Prostate gland (tissue), 2 donors: ENCODE data around the gene BACE2. TPM values are rescaled to one million over a fixed set of nuclear protein-coding genes. Genes with fewer than 3 reads are reported as not detected.

Experiments
- DNase-seq: peaks from one replicate; pipeline ENCODE4 v3.0.0-alpha.2; 2019; ENCODE audit warnings: low spot score
- H3K27ac ChIP-seq, 2 donors: fragments of 200-600 bp; sonication (generic); 2 replicates each; pipeline ENCODE4 v1.5.1; 2017 to 2019
- H3K27me3 ChIP-seq: fragments of 200-600 bp; sonication (generic); replicated peaks from 2 replicates; pipeline ENCODE4 v1.5.1; 2019; ENCODE audit not compliant: insufficient read depth
- H3K36me3 ChIP-seq, 2 donors: fragments of 200-600 bp; sonication (generic); 1 replicate in 1 of 2; 2 replicates in 1 of 2; pipeline versions ENCODE4 v1.5.1 to v1.8.1; 2017 to 2019
- H3K4me1 ChIP-seq: fragments of 200-600 bp; sonication (generic); replicated peaks from 2 replicates; pipeline ENCODE4 v1.5.1; 2019
- H3K4me3 ChIP-seq, 2 donors: fragments of 200-600 bp; sonication (generic); 2 replicates each; pipeline ENCODE4 v1.5.1; 2017 to 2019
- H3K9me3 ChIP-seq: fragments of 200-600 bp; sonication (generic); 2 replicates; pipeline ENCODE4 v1.5.1; 2017
- CTCF ChIP-seq, 4 experiments: fragments of 200-600 bp in 2 of 4; fragments of 450-650 bp in 2 of 4; sonication (generic) in 2 of 4; IDR thresholded peaks; 1 replicate in 3 of 4; 2 replicates in 1 of 4; pipeline ENCODE4 v1.5.1; 2016 to 2019; ENCODE audit warnings: antibody characterized with exemption in 4 of 4, mild to moderate bottlenecking in 2 of 4, moderate library complexity in 2 of 4
- POLR2A ChIP-seq: fragments of 450-650 bp; IDR thresholded peaks from one replicate; pipeline ENCODE4 v1.6.1; 2016; ENCODE audit warnings: antibody characterized with exemption, mild to moderate bottlenecking
- POLR2AphosphoS5 ChIP-seq: sonication (generic); formaldehyde crosslinking; IDR thresholded peaks from one replicate; pipeline ENCODE4 v1.6.1; 2017; ENCODE audit warnings: antibody characterized with exemption
- WGBS: methylation state at CpG from one replicate; pipeline ENCODE4 v1.1.5; 2018; 5-methylcytosine and 5-hydroxymethylcytosine counted together
- intact Hi-C: fragments of 100-400 bp; cut with DNase I; formaldehyde crosslinking; loops from one replicate; pipeline ENCODE4 v1.14.2; 2022
- total RNA-seq, 2 donors: library from RNA; depleted of rRNA; stranded (reverse); fragments of >200 nt; gene quantifications; one replicate each; pipeline ENCODE4 v1.1.0, GENCODE V29; 2016

BACE2 gene
- total RNA-seq, 2 donors from 2014 or later = 103 to 119 TPM

GRCh38 chr21:41215856-41216408 is 48.0 kb downstream of the BACE2 start:
- Histone ChIP-seq H3K4me3 (no peak overlapping the region), H3K4me1 (no peaks in the 10 kb centered on the region), H3K27me3 (no peaks in the 10 kb centered on the region), H3K9me3 (no peaks in the 10 kb centered on the region), H3K36me3 (no peaks in the 10 kb centered on the region), H3K27ac (no peak overlapping the region)
- WGBS = 71% methylated on average over 12 of the region's 12 CpGs
- intact Hi-C loops = no loop called here
- TF ChIP-seq CTCF (IDR thresholded peaks at IDR 0.05) = no peak
- no peak for TF ChIP-seq POLR2AphosphoS5
- no peak for TF ChIP-seq POLR2A
- DNase-seq = no peak

DNA sequence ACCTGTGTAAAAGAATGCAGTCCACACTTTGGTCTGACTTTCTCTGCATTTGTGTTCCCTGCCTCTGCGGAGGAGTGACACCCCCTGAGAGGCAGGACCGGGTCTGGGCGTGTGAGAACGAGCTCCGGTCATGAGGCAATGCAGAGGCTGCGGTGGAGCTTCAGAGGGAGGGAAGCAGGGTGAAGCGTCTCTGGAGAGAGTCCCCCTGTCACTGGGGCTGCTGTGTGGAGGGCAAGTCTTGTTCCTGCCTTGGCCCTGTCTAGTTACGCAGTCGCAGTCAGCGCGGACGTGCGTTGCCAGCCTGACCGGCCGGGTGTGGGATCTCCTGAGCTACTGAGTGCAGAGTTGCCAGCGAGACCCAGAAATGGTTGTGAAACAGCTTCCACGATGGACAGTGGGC is 48.5 kb downstream of the BACE2 start:
- Histone ChIP-seq H3K4me1 (no peaks in the 10 kb centered on the region), H3K27ac (no peak overlapping the region), H3K36me3 (no peaks in the 10 kb centered on the region), H3K9me3 (no peaks in the 10 kb centered on the region), H3K4me3 (no peak overlapping the region), H3K27me3 (no peaks in the 10 kb centered on the region)
- intact Hi-C loops = no loop called here
- peak; percentile 35 for DNase-seq
- TF ChIP-seq POLR2AphosphoS5 (peak; percentile 11), POLR2A (no peak)
- 66% methylated on average over 17 of the region's 17 CpGs for WGBS

DNA sequence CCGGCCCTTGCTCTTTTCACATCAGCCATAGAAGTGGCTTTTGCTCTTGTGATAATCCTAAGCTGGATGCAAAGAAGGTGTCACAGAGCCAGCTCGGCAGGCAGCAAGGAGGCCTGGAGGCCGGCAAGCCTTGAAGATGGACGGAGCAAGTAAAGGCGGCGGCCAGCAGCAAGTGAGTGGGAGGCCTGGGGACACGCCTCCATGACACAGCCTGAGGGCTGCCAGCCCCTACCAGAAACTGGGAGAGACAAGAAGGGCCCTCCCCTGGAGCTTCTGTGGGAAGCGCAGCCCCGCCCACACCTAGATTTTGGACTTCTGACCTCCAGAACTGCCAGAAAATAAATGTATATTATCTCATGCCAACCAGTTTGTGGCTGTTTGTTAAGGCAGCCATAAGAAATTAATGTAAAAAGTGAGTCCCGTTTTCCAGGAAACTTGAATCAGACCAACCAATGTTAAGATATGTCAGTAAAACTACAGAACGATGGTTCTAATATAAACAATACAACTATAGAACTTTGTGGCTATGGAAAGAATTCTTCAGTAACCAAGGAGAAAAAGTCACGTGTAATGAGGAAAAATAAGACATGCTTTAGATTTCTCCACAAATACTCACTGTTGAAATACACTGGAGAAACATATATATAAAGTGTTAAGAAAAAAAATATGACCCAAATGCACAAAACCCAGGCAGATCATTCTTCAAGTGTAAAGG is 49.9 kb downstream of the BACE2 start:
- Histone ChIP-seq H3K4me3 (no peak overlapping the region), H3K27ac (no peak overlapping the region), H3K27me3 (no peaks in the 10 kb centered on the region), H3K9me3 (no peaks in the 10 kb centered on the region), H3K36me3 (no peaks in the 10 kb centered on the region), H3K4me1 (no peaks in the 10 kb centered on the region)
- TF ChIP-seq POLR2AphosphoS5 = no peak
- no peak for TF ChIP-seq POLR2A
- TF ChIP-seq CTCF (IDR thresholded peaks at IDR 0.05) = no peak
- intact Hi-C loops = no loop called here
- 80% methylated on average over 12 of the region's 12 CpGs for WGBS
- no peak for DNase-seq

DNA sequence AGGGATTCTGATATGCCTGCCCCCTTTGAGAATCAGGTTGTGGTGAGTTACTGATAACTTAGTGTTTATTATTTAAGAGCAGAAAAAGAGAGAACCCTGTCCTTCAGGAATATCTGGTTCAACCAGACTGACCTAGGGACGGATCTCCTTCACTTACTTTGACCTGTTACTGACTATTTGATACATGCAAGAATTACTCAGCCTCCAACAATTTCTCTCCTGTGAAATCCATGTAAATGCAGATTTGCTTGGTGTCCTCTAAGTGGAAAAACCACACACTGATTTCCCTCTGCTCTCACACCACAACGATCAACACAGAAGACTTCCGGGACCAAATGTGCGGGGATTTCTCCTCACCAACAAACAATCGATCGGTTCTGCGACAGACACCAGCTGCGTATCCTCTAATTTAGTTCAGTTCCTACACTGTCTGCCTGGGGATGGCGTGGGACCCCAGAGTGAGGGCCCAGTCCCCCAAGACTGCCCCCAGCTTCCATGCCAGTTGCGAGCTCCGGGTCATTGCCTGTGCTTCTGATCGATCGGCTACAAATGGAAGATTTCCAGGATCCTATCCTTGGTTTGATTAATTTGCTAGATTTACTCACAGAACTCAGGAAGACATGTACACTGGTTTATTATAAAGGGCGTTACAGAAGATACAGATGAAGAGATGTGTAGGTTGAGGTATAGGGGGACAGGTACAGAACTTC is 51.7 kb downstream of the BACE2 start:
- DNase-seq = no peak
- intact Hi-C loops = no loop called here
- Histone ChIP-seq H3K36me3 (no peaks in the 10 kb centered on the region), H3K4me3 (no peak overlapping the region), H3K9me3 (no peaks in the 10 kb centered on the region), H3K27me3 (no peaks in the 10 kb centered on the region), H3K4me1 (no peaks in the 10 kb centered on the region), H3K27ac (no peak overlapping the region)
- 87% methylated on average over 14 of the region's 14 CpGs for WGBS
- TF ChIP-seq POLR2AphosphoS5 (no peak), POLR2A (no peak), CTCF (IDR thresholded peaks at IDR 0.05) (no peak)

DNA sequence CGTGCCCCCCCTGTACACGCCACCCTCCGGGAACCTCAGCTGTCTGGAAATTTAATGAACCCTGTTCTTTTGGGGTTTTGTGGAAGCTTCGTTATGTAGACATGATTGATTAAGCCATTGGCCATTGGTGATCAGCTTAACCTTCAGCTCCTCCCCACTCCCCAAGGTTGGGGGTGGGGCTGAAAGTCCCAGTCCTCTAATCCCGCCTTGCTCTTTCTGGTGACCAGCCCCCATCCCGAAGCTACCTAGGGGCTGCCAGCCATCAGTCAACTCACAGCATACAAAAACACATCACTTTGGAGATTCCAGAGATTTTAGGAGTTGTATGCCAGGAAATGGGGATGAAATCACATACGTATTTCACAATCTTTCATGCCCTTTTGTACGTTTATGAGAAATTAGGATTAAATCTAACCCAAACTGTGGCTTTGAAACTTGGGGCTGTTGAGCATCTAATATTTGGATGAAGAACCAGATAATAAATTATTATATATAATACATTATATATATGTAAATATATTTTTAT is 52.3 kb downstream of the BACE2 start:
- Histone ChIP-seq H3K27ac (no peak overlapping the region), H3K4me1 (no peaks in the 10 kb centered on the region), H3K4me3 (no peak overlapping the region), H3K9me3 (no peaks in the 10 kb centered on the region), H3K36me3 (no peaks in the 10 kb centered on the region), H3K27me3 (no peaks in the 10 kb centered on the region)
- no peak for DNase-seq
- TF ChIP-seq POLR2A (no peak), POLR2AphosphoS5 (no peak), CTCF (IDR thresholded peaks at IDR 0.05) (no peak)
- intact Hi-C loops = no loop called here
- 93% methylated on average over 8 of the region's 8 CpGs for WGBS
